Ammon's horn (tissue), 1 donor: Measurements from ENCODE around the gene ABCA5.

Source experiments
- DNase-seq: peaks from one replicate; pipeline ENCODE4 v3.0.0-alpha.2; 2016; ENCODE audit warnings: low spot score

Gene ABCA5

DNA sequence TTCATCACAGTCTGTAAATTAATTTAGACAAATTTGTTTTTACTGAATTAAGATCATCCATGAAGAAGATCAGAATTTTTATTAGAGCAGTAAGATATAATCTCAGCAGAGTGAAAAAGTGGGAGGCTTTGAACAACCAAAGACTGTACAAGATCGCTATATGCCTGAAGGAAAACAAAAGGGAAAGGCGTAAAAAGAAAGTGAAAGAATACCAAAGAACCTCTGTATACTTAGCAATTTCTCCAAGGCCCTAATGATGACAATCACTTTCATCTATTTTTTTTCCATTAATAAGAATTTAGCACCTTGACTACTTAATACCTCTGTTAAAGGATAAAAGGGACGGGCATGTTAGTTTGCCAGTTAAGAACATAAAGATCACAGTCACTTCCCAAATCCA is 59.7 kb downstream of the ABCA5 start:
- no peak for DNase-seq

DNA sequence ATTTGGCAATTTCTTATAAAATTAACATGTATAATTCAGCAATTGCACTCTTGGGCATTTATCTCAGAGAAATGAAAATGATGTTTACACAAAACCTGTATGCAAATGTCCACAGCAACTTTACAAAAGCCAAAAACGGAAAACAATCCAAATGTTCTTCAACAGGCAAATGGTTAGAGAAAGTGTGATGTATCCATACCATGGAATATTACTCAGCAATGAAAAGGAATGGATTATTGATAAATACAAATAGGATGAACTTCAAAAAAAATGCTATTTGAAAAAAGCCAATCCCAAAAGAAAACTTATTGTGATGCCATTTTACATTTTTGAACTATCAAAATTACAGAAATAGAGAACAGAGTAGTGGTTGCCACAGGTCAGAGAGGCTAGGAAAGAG is 61.1 kb downstream of the ABCA5 start:
- no peak for DNase-seq

DNA sequence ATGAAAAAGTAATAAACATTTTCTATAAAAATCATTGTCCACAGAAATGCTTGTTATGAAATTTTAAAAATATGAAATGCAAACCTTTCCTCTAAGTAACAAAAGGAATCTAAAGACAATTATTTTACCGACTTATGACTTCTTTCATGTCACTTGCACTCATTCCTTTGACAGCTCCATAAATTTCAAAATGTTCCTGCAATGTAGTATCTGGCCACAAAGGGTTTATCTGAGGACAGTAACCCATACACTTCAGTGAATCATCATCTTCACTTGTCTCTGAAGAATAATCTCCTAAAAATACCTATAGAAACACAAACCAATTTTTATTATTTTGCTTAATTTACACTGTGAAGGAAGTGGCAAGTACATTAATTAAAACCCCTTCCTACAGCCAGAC is 72.7 kb downstream of the ABCA5 start:
- no peak for DNase-seq

DNA sequence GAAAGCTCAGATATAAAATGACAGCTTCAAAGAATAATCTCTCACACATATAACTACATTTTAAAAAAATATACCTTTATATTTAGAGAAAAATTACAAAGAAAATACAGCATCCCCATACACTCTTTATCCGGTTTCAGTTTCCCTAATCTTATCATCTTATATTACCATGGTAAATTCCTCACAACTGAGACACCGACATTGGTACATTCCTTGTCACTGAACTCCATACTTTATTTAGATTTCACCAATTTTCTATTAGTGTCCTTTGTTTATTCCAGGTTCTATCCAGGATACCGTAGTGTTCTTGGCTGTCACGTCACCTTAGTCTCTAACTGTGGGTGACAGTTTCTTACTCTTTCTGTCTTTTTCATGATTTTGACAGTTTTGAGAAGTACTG is 76.3 kb downstream of the ABCA5 start:
- no peak for DNase-seq

DNA sequence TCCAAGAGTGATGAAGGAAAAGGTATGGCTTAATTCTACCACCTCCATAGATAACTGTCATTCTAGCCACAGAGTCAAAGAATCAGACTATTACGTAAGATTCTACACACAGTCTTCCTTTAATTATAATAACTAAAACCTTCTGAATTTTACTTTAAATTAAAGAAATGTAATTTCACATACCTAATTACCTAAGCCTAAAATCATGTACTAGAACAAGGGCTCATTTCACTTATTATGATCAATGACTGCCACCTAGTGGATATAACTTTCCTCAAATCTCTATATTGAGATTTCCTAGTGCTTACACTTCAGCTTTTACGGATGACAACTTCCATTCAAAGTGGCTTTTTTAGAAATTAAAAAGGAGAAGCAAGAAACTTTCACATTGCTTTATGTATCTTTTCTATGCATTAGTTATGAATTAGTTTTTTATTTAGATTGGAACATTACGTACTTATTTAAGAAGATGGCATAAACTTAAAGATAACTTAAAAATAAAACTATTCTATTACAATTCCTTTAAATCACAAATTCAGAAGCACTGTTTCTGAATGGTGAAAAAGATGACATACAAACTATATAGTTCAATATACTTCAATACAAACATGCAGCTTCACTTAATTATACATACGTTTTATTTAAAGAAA is 80.1 kb downstream of the ABCA5 start:
- DNase-seq: peak; percentile 68

DNA sequence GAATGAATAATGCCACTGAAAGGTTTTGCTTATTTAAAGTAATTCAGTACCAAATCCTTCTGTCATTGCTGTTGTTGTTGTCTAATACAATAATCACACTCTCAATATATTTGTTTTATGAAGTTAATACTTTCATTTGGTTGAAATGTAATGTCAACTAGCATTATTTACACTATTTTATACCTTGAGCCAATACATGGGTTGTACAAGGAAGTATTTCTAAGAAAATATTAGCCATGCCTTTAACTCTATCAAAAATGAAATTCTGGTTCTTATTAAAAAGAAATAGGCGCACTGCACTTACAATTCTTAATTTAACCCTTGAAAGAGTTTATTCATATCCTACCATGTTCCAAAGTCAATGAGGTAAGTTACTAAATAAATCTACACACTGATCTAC is 80.7 kb downstream of the ABCA5 start:
- no peak for DNase-seq

DNA sequence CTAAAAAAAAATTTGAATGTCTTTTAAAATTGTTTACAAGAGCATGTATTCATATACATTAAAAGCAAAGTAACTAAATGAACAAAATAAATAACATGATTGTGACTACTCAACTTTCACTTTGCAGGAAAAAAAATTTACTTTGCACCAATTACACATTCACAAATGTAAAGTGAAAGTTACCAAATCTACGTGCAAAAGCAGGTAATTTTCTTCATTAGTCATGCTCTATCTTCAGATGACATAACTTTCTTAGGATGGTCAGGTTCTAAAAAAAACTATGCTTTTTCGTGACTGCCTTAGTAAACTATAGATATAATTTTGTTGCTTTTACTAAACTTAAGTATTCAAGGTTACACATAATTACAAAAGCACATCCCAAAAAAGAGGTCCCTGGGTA is 81.3 kb downstream of the ABCA5 start:
- DNase-seq: no peak

DNA sequence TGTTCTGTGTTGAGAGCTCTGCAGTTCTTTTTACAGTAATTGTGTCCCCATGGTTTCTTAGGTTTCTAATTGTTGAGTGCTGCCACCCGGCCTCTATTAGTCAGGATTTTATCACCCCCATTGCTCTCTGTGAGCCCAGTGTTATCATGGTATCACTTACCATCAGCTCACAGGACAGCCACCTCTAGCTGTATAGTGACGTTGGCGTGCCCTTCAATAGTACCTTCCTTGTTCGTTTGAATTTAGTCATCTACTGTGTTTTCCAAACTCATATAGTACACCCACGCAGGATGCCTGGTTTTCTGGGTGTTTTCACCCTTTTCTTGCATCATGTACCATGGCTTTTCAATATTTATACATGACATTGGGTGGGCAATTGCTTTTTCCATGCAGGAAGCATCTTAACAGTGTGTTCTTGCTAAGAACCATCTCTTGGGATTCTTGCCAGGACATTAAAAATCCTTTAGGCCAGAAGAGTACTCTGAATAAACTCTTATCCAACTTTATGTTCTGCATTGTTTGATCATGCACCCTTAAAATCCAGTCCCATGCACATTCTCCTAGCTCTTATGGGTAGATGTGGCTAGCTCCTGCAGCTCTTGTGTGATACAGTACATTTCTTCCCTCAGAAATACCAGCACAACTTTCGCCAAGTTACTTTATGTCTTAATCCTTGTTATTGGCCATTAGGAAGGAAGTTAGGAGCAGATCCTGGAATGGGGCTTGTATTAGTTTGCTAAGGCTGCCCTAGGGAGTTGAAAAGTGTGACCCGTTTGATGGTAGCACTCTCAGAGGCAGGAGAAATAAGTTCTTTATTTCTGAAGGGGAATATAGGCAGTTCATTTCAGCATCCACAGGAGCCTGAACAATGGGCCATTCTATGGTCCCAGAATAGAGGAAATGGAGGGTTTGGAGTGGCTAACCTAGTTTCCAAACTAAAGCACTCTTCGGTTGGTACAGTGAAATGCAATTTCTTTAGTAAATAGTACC is 87.0 kb downstream of the ABCA5 start:
- no peak for DNase-seq

DNA sequence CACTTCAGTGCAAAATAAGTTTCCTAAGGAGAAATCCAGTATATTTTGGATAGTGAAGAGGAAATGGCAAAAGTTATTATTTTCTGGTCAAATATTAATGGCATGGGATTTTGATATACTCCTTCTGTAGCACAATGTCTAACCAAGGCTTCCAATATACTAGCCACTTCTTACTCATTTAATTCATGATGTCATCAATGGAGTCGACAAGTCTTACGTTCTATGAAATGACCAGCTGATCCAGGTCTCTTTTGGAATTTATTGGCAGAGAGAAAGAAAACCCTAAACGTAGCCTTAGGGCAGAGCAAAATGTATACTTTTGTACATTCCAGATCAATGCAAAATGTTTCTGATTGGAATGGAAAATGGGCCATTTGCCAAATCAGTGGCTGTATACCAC is 90.0 kb downstream of the ABCA5 start:
- no peak for DNase-seq

DNA sequence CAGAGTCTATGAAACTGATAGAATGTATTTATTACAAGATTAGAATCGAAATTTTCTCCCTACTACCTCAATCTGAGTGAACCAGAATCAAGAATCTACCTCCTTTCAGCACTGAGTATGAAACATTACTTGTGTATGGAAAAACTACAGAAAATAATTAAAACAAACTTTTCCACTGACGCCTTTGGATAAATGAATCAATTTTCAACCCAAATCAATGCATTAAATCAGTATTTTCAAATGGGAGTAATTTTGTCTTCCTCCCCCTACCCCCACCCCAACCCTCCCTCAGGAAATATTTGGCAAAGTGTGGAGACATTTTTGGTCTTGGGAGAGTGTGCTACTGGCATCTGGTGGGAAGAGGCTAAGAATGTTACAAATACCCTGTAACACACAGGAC is 90.5 kb downstream of the ABCA5 start:
- no peak for DNase-seq

DNA sequence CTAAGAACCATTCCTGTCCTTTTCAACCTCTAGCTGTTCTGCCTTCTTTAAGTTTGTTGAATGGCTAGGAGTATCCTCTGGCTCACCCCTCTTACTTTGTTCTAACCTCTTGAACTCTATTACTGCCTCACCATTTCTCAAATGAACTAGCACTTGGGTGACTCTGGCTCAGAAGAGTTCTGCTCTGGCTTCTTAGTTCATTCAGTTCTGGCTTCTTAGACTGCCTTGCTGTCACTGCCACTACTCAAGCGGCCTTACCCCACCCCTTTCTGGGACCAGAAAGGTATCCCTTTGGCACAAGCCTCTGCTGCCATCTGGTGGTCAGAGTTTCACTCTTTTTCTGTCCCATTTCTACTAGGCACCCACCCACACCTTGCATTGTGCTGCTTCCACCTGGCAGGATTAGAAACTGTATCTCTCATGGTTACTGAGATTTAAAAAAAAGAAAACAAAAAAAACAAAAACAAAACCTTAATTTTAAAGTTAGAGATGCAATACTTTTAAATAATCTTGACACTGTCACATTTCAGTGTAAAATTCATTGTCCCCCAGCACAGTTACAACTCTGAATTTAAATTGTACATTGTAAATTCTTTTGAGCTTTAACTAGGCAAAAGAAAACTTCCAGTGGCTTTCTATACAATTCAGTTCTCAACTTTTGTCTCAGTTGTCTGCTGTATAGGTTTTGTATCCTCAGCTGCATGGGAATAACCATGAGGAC is 91.4 kb downstream of the ABCA5 start:
- DNase-seq: peak; percentile 90

DNA sequence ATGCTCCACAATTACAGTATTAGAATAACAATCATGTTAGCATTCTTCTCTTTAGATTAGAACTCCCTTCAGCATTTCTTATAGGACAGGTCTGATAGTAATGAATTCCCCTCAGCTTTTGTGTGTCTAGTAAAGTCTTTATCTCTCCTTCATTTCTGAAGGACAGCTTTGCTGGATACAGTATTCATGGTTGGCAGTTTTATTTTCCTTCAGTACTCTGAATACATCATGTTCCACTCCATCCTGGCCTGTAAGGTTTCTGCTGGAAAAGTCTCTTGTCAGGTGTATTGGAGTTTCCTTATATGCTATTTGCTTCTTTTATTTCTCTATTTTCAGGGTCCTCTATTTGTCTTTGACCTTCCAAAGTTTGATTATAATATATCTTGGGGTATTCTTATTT is 94.3 kb downstream of the ABCA5 start:
- DNase-seq: no peak

DNA sequence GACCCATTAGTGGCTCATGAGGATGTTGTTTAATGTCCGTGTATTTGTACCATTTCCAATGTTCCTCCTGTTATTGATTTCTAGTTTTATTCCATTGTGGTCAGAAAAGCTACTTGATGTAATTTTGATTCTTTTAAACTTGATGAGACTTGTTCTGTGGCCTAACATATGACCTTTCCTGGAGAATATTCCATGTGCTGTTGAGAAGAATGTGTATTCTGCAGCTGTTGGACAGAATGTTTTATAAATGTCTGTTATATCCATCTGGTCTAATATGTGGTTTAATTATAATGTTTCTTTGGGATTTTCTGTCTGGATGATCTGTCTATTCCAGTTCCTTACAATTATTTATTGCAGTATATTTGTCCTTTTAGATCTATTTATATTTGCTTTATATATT is 95.4 kb downstream of the ABCA5 start:
- no peak for DNase-seq

DNA sequence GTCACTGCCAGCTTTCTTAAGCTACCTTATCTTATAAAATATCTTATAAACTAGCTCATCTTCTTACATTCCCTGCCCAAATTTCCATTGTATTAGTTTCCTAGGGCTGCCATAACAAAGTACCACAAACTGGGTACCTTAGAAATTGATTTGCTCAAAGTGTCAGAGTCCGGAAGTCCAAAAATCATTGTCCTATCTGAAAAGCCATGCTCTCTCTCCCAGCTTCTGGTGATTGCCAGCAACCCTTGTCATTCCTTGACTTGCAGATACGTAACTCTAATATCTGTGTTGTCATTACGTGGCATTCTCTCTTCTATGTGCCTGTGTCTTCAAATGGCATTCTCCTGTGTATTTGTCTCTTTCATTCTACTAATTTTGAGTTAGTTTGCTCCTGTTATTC is 96.0 kb downstream of the ABCA5 start:
- no peak for DNase-seq

DNA sequence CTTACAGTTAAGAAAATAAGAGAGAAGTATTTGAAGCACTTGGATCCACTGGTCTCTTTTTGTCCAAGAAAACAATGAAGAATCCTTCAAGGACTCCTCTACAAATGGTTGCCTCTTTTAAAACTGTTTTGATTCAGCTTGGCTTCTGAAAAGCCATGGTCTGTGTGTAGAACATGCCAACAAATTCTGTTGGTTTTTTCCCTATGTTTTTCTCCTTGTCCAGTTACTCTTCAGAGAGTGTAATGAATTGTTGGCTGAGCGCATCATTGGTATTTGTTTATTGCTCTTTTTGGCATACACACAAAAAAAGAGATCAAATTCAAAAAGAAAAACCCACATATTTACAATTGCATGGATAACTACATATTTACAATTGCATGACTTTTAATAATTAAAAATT is 98.4 kb downstream of the ABCA5 start, which contains the start of gene ABCA10:
TSS of gene ABCA10 (minus strand) at position 249 of the 400 bp plus-strand sequence. CDS start 3,466 bp downstream, outside the sequence.
- DNase-seq: no peak

DNA sequence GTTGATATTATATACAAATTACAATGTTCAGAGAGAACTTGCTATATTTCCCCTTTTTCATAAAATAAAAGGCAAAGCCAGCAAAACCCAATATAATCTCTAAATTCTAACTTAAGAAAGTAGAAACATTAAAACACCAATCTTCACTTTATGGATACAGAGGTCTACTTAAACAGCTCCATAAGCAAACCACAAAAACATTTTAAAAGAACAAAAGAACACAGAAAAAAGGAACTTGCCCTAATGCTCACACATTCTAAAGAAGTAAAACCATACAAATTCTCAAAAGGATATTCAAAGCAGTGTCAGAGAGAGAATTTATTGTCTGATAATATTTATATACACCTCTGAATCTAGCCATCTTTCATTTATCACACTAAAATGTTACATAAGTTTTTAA is 98.9 kb downstream of the ABCA5 start:
- no peak for DNase-seq

DNA sequence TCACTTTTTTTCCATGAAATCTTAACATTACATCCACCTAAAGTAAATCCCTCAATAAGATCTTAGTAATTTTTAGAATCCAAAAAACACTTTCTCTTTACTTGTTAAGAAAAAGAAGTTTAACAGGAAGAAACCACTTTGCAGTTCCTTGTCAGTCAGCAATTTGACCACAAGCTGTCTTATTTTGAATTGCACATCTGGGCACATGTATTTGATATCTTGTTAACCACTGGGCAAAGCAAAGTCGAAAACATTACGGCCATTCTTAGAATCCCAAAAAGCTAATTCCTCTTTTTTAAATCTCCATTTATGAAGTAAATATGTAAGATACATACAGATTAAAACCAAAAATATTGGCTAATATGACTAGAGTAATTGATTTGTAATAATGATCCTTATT is 99.4 kb downstream of the ABCA5 start:
- no peak for DNase-seq

DNA sequence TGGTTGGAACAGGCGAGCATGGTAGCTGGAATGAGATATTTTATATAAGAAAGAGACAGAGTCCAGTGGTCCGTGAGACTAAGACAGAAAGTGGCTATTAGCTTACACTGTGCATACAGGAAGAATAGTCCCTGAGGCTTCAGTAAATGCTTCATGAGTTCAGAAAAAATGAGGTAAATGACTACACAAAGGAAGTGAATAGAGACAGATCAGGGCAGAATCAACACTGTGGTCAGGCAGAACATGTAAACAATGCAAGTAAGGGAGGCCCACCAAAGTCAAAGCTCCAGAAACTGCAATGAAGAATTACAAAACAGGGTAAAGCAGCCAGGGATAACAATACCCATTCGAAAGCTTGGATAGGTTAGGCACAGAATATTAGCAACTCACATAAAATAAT is 103.1 kb downstream of the ABCA5 start:
- no peak for DNase-seq

DNA sequence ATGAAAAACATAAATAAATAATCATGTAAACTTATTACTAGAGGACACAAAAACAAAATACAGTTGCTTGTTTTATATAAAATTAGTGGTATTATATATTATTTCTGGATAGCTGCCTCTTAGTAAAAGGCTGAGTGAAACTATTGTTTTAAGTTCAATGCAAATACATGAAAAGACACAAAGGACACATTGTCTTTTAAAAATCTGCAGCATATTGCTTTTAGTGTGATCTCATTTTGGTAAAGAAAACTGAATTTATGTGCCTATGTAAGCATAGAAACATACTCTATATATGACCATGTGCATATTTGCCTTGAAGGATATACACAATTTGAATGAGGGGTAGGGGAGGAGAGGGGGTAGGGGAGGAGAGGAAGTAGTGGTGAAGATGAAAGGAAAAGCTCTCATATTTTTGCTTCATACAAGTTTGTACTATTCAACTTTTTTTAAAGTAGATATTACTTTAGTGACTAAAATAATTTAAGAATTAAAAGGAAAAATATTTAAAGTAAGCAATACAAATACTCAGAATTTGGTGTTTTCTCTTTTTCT is 104.2 kb downstream of the ABCA5 start:
- DNase-seq: no peak

DNA sequence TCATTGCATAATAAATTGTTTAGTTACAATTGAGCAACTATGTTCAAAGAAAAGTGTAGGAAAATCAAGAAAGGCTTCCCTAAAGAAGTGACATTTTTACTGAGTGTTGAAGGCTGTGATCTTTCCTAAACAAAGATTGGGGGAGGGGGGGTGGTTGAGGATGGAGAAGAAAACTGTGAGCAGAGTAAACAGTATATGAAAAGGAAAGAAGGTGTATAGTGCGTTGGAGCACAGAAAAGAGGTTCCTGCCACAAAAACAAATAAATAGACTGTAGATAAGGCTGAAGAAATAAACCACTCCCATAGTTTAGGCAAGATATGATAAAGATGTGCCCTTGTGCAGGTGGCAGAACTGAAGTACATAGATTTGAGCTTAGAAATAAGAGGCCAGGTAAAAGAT is 106.8 kb downstream of the ABCA5 start:
- no peak for DNase-seq

DNA sequence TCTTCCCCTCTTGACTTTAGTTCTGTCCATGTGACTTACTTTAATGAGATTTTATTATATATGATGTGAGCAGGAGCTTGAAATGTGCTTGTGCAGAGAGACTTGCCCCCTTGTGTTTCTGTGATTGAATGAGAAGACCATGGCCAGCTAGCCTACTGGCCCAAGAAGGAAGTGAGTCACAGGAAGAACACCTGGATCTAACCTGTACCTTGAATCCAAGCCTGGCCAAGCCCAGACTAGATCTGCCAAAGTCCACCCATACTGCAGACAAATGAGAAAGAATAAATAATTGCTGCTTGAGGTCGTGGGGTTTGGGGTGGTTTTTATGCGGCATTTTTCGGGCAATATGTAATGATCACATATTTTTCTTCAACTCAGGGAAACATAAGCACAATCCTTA is 107.9 kb downstream of the ABCA5 start:
- no peak for DNase-seq

DNA sequence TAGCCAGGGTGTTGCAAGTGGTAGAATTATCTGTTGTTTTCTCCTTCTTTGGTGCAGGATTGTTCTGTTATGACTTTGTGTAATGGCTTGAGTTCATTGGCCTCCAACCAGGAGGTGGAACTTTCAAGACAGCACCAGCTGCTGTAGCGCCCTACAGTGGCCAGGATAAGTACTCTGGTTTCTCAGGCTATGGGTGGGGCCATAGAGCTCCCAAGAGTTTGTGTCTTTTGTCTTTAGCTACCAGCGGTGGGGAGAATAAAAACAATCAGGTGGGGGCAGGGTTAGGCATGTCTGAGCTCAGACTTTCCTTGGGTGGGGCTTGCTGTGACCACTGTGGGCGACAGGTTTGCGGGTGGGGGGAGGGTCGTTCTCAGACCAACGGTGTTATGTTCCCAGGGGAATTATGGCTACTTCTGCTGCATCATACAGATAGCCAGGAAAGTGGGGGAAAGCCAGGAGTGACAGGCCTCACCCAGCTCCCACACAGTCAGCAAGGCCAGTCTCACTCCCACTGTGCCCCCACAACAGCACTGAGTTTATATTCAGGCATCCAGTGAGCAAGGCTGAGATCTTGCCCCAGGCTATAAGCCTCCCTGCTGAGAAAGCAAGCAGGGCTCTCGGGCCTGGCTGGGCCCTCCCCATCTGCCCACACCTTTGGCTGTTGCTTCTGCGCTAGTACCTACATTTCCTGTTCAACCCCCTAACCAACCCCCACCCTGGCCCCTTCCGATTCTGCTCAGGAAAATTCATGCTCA is 113.7 kb downstream of the ABCA5 start:
- DNase-seq: no peak
